Gastroesophageal sphincter (tissue), 3 donors: ENCODE measurements around the gene PPP1R18.

ENCODE experiments used
- CTCF ChIP-seq, 4 experiments: fragments of 200-600 bp in 2 of 4; fragments of 450-650 bp in 2 of 4; sonication (generic) in 1 of 4; IDR thresholded peaks; one replicate each; pipeline ENCODE4 v1.5.1; 2017 to 2019; ENCODE audit warnings: antibody characterized with exemption in 4 of 4, mild to moderate bottlenecking in 2 of 4, moderate library complexity in 2 of 4
- EP300 ChIP-seq: sonication (generic); formaldehyde crosslinking; IDR thresholded peaks from one replicate; pipeline ENCODE4 v1.6.1; 2017; ENCODE audit warnings: antibody characterized with exemption, mild to moderate bottlenecking
- POLR2A ChIP-seq, 2 donors: fragments of 450-650 bp; IDR thresholded peaks; one replicate each; pipeline ENCODE4 v1.6.1; 2017; ENCODE audit warnings: antibody characterized with exemption in 2 of 2, mild to moderate bottlenecking in 2 of 2, moderate library complexity in 1 of 2

- TF ChIP-seq CTCF (IDR thresholded peaks at IDR 0.05), result no peak
- TF ChIP-seq EP300, result no peak
- TF ChIP-seq POLR2A (IDR thresholded peaks at IDR 0.05), result no peak
These were observed 1.9 kb downstream of the PPP1R18 start for GRCh38 chr6:30684386-30685156.
